Measurements from ENCODE around the gene HNF1B.

HNF1B gene

GRCh38 chr17:37650419-37651003, 94.3 kb downstream of the HNF1B start:
- no peak overlapping the region for H3K4me3 ChIP-seq
- TF ChIP-seq CTCF (IDR thresholded peaks at IDR 0.05): no peak
- H3K27ac ChIP-seq: no peak overlapping the region
- no peak for DNase-seq (ENCODE audit: low spot score)

GRCh38 chr17:37648555-37648954, 96.3 kb downstream of the HNF1B start:
- H3K27ac ChIP-seq: no peak overlapping the region
- H3K4me3 ChIP-seq: no peak overlapping the region
- no peak for TF ChIP-seq CTCF (IDR thresholded peaks at IDR 0.05)
- no peak for DNase-seq (ENCODE audit: low spot score)

DNA sequence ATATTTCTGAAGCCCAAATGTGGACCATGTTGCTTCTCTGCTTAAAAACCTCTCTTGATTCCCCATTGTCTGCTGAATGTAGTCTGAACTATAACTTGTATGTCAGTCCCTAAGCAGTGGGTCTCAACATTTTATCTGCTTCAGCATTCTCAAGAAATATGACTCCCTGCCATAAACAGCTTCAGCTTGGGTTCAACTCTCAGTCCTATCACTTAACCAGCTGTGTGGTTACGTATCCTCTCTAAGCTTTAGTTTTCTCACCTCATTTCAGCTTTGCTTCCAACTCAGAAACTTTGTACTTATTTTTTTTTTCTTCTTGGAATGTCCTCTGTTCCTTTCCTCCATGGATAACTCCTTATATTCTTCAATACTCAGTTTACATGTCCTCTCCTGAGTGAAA, 97.0 kb downstream of the HNF1B start:
- H3K4me3 ChIP-seq: no peak overlapping the region
- TF ChIP-seq CTCF (IDR thresholded peaks at IDR 0.05): no peak
- no peak overlapping the region for H3K27ac ChIP-seq
- no peak for DNase-seq (ENCODE audit: low spot score)

- Histone ChIP-seq H3K27ac (peak overlapping the region in 1 of 2 donors; percentile 85), H3K4me3 (peak overlapping the region; percentile 77)
- TF ChIP-seq CTCF (IDR thresholded peaks at IDR 0.05): no peak
- DNase-seq (ENCODE audit: low spot score): no peak
Measured at GRCh38 chr17:37643869-37644268, 101.0 kb downstream of the HNF1B start.

GRCh38 chr17:37643118-37643766, 101.6 kb downstream of the HNF1B start, which contains the start of gene DDX52:
Gene DDX52 (minus strand): TSS chr17:37643446. CDS start chr17:37643420, 26 bp downstream.
- no peak for TF ChIP-seq CTCF (IDR thresholded peaks at IDR 0.05)
- H3K4me3 ChIP-seq: peak within 1 kb of the TSS; percentile 77
- H3K27ac ChIP-seq: peak within 1 kb of the TSS; percentile 85 to 90
- peak; percentile 90 for DNase-seq (ENCODE audit: low spot score)

DNA sequence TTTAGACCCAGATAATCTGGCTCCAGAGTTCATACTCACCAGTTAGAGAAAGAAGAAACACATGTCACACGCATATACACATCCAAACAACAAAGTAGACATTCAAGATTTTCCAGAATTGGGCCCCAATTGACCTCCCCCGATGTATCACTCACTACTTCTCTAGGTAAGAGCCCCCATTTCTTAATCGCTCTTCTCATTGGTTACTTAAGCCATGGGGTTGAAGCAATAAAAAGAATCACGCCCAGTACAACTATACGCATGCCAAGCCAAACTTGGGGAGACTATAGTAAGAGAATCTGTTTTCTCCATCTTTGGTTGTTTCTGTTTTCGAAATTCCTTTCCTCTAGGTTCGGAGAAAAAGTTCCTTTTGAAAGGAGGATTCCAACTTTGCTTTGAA, 102.2 kb downstream of the HNF1B start:
- peak overlapping the region; percentile 85 to 90 for H3K27ac ChIP-seq
- peak overlapping the region; percentile 77 for H3K4me3 ChIP-seq
- DNase-seq (ENCODE audit: low spot score): no peak
- TF ChIP-seq CTCF (IDR thresholded peaks at IDR 0.05): no peak

DNA sequence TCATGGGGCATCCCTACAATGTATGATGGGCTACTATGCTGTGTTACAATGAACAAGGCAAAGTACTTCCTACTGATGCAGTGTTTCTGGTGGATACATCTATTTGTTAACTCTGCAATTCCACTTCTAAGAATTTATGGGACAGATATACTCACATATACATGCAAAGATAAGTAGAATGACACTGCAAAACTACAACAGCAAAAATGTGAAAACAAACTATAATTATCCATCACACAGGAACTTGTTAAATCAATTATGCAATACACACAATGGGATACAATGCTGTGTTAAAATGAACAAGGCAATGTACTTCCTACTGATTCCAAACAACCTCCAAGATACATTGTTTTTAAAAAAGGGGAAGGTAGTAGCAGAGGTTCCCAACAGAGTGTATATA, 104.8 kb downstream of the HNF1B start:
- no peak overlapping the region for H3K4me3 ChIP-seq
- no peak for DNase-seq (ENCODE audit: low spot score)
- H3K27ac ChIP-seq: no peak overlapping the region
- TF ChIP-seq CTCF (IDR thresholded peaks at IDR 0.05): no peak

Measured in coronary artery (tissue), 2 donors.